Gastroesophageal sphincter (tissue), 4 donors: ENCODE results near the gene SRRT. TPM values are rescaled to one million over a fixed set of nuclear protein-coding genes. Genes with fewer than 3 reads are reported as not detected.

Experiments used
- ATAC-seq: fragments of 150-250 bp; one replicate; pipeline ENCODE4 v1.9.1; 2016; ENCODE audit warnings: mild to moderate bottlenecking, moderate library complexity
- H3K27ac ChIP-seq, 4 donors: fragments of 200-600 bp; sonication (generic) in 3 of 4; 1 replicate in 3 of 4; 2 replicates in 1 of 4; pipeline ENCODE4 v1.5.1; 2016 to 2019
- H3K27me3 ChIP-seq: fragments of 200-600 bp; sonication (generic); one replicate; pipeline ENCODE4 v1.5.1; 2019
- H3K36me3 ChIP-seq, 2 donors: fragments of 200-600 bp; sonication (generic); one replicate each; pipeline ENCODE4 v1.5.1; 2019; ENCODE audit warnings: control low read depth in 1 of 2
- H3K4me1 ChIP-seq, 3 donors: fragments of 200-600 bp; sonication (generic); 1 replicate in 2 of 3; 2 replicates in 1 of 3; pipeline ENCODE4 v1.5.1; 2016 to 2019; ENCODE audit warnings: control low read depth in 2 of 3
- H3K4me3 ChIP-seq, 2 donors: fragments of 200-600 bp; sonication (generic); one replicate each; pipeline ENCODE4 v1.5.1; 2019; ENCODE audit warnings: mild to moderate bottlenecking in 1 of 2, moderate library complexity in 1 of 2
- H3K9me3 ChIP-seq, 3 donors: fragments of 200-600 bp; sonication (generic); one replicate each; pipeline ENCODE4 v1.5.1; 2017 to 2019; ENCODE audit warnings: control low read depth in 2 of 3
- EP300 ChIP-seq: sonication (generic); formaldehyde crosslinking; IDR thresholded peaks from one replicate; pipeline ENCODE4 v1.6.1; 2017; ENCODE audit warnings: antibody characterized with exemption, mild to moderate bottlenecking
- POLR2A ChIP-seq, 2 donors: fragments of 450-650 bp; IDR thresholded peaks; one replicate each; pipeline ENCODE4 v1.6.1; 2017; ENCODE audit warnings: antibody characterized with exemption in 2 of 2, mild to moderate bottlenecking in 2 of 2, moderate library complexity in 1 of 2
- POLR2AphosphoS5 ChIP-seq: sonication (generic); formaldehyde crosslinking; IDR thresholded peaks from one replicate; pipeline ENCODE4 v1.6.1; 2017; ENCODE audit warnings: antibody characterized with exemption
- WGBS, 2 donors: methylation state at CpG; one replicate each; pipeline ENCODE4 v1.1.5; 2018; ENCODE audit warnings: low coverage in 1 of 2; 5-methylcytosine and 5-hydroxymethylcytosine counted together
- total RNA-seq, 4 donors: library from RNA; depleted of rRNA; stranded (reverse); fragments of >200 nt; gene quantifications; one replicate each; pipeline ENCODE4 v1.1.0, GENCODE V29; 2016
- TF ChIP-seq, protein P1 (sequence below), 4 experiments: fragments of 200-600 bp in 2 of 4; fragments of 450-650 bp in 2 of 4; sonication (generic) in 1 of 4; IDR thresholded peaks; one replicate each; pipeline ENCODE4 v1.5.1; 2017 to 2019; ENCODE audit warnings: antibody characterized with exemption in 4 of 4, mild to moderate bottlenecking in 2 of 4, moderate library complexity in 2 of 4

SRRT gene, protein sequence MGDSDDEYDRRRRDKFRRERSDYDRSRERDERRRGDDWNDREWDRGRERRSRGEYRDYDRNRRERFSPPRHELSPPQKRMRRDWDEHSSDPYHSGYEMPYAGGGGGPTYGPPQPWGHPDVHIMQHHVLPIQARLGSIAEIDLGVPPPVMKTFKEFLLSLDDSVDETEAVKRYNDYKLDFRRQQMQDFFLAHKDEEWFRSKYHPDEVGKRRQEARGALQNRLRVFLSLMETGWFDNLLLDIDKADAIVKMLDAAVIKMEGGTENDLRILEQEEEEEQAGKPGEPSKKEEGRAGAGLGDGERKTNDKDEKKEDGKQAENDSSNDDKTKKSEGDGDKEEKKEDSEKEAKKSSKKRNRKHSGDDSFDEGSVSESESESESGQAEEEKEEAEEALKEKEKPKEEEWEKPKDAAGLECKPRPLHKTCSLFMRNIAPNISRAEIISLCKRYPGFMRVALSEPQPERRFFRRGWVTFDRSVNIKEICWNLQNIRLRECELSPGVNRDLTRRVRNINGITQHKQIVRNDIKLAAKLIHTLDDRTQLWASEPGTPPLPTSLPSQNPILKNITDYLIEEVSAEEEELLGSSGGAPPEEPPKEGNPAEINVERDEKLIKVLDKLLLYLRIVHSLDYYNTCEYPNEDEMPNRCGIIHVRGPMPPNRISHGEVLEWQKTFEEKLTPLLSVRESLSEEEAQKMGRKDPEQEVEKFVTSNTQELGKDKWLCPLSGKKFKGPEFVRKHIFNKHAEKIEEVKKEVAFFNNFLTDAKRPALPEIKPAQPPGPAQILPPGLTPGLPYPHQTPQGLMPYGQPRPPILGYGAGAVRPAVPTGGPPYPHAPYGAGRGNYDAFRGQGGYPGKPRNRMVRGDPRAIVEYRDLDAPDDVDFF
- 10 to 100 TPM; 47.5 to 73.4 (median 57.0) TPM for total RNA-seq

DNA sequence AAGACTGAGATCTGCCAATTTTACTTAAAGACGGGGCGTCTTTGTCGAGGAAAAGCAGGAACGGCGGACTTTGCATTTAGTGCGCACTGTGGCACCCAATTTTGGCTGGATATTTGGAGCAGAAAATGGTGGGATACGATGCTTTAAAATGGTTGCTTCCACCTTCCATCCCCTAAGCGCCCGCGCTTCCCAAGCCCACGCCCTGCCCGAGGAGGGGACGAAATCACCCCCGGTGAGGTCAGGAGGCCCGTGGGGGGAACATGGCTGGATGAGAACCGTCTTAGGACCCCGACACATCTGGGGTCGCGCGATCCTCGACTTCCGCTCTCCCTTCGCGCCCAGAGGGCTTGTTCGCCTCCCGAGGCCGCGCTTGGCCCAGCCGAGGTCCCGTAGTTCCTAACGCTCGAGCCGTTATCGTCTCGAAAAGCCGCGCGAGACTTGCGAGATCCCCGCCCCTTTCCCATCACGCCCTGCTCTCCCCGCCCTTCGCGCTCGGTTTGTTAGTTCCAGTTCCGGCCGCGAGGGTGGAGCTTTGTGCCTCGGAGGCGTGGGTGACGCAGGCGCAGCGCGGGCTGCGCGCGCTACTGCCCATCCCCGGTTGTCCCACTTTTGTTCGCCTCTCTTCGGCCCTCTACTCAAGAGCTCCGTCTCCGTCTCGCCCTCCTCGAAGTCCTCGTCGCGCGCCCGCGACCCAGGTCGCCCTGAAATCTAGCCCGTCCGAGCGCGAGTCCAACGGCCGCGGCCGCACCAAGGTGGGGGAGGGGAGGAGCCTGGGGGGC, at the start of gene SRRT:
Gene SRRT (plus strand): TSS at position 527 of the 779 bp plus-strand sequence. CDS start 488 bp downstream, outside the sequence.
- 0 to 11% methylated on average over 1 to 5 of the region's 79 CpGs for WGBS, 2 donors
- peak; percentile 97 for ATAC-seq
- Histone ChIP-seq H3K27me3 (no peaks in the 10 kb centered on the region), H3K36me3 (peaks cover 0 to 64% of the 10 kb centered on the region in 2 donors), H3K4me3 (peak within 1 kb of the TSS; percentile 67 to 79), H3K27ac (peak within 1 kb of the TSS; percentile 80 to 98 (median 92)), H3K9me3 (no peaks in the 10 kb centered on the region), H3K4me1 (peaks cover 3 to 64% (median 18%) of the 10 kb centered on the region in 3 donors)
- TF ChIP-seq POLR2AphosphoS5 = peak; percentile 99
- TF ChIP-seq, protein P1, sequence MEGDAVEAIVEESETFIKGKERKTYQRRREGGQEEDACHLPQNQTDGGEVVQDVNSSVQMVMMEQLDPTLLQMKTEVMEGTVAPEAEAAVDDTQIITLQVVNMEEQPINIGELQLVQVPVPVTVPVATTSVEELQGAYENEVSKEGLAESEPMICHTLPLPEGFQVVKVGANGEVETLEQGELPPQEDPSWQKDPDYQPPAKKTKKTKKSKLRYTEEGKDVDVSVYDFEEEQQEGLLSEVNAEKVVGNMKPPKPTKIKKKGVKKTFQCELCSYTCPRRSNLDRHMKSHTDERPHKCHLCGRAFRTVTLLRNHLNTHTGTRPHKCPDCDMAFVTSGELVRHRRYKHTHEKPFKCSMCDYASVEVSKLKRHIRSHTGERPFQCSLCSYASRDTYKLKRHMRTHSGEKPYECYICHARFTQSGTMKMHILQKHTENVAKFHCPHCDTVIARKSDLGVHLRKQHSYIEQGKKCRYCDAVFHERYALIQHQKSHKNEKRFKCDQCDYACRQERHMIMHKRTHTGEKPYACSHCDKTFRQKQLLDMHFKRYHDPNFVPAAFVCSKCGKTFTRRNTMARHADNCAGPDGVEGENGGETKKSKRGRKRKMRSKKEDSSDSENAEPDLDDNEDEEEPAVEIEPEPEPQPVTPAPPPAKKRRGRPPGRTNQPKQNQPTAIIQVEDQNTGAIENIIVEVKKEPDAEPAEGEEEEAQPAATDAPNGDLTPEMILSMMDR (IDR thresholded peaks at IDR 0.05) = peak in 3 of 4 experiments; percentile 37 to 82 (median 79)
- TF ChIP-seq EP300 = no peak
- TF ChIP-seq POLR2A (IDR thresholded peaks at IDR 0.05) = peak; percentile 93 to 96

DNA sequence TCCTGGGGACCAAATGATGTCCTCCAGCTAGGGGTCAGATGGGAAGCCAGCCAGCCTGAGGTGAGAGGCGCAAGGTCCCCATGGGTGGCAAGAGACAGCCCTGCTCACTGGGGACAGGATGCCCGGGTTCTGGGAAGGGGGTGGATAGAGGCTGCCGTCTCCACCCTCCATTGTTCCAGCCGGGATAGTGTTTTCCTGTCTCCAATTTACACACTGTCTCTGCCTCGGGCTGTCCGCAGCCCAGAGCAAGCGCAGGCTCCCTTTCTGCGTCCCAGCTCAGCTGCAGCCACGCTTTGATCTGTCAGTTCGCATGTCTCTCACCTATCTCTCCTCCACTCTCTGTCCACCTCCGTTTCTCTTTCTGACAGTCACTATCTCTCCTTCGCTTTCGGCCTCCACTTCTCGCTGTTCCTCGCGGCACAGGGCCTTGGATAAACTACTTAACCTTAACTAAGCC, 49.7 kb upstream of the SRRT start:
- Histone ChIP-seq H3K4me1 (peaks cover 0 to 51% (median 13%) of the 10 kb centered on the region in 3 donors), H3K9me3 (no peaks in the 10 kb centered on the region), H3K36me3 (peaks cover 0 to 39% of the 10 kb centered on the region in 2 donors), H3K27me3 (no peaks in the 10 kb centered on the region), H3K27ac (peak overlapping the region in 3 of 4 donors; percentile 85 to 93 (median 87)), H3K4me3 (peak overlapping the region; percentile 53 to 80)
- TF ChIP-seq POLR2A (IDR thresholded peaks at IDR 0.05) = no peak
- TF ChIP-seq POLR2AphosphoS5 = no peak
- TF ChIP-seq, protein P1 (IDR thresholded peaks at IDR 0.05) = no peak
- no peak for TF ChIP-seq EP300
- ATAC-seq = no peak
- WGBS, 2 donors = 24 to 26% methylated on average over 12 to 14 of the region's 16 CpGs

DNA sequence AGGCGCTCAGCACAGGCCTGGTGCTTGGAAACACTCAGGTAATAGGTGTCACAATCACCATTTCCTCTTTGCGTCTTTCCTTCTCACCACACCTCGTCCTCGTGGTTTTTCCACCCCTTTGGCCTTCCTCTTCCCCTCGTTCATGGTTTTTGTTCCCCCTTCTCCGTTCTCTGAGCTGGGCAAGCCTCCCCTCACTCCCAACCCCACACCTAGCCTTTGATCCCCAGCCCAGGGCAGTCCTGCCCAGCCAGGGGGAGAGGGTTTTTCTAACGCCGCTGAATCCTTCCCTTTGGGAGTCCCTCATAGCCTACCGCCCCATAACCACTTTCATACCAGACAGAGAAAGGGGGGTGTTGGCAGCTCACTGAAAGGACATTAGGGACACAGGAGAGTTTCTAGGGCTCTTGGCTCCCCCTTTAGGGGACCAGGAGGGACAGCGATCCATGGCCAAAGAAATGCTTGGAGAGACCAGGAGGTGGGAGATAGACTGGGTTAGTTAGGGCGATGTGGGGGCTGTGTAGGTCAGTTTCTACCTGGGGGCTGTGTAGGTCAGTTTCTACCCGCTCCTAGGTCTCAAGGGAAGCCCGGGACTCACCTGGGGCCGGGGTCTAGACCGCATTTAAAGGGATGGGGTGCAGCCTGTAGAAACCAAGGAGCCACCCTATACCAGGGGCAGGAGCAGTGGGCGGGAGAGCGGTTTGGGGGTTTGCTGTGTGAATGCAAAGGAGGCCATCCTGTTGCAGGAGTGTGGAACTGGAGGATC, 49.0 kb upstream of the SRRT start:
- peak overlapping the region in 3 of 4 donors; percentile 85 to 93 (median 87) for H3K27ac ChIP-seq
- 11 to 21% methylated on average over 7 to 16 of the region's 17 CpGs for WGBS, 2 donors

More for the DNA sequence above, 49.0 kb upstream of the SRRT start:
- H3K9me3 ChIP-seq = no peaks in the 10 kb centered on the region
- TF ChIP-seq POLR2AphosphoS5 = no peak
- TF ChIP-seq, protein P1 (IDR thresholded peaks at IDR 0.05) = peak in 1 of 4 experiments; percentile 8
- ATAC-seq = no peak
- H3K4me3 ChIP-seq = peak overlapping the region; percentile 53 to 80
- H3K36me3 ChIP-seq = peaks cover 0 to 32% of the 10 kb centered on the region in 2 donors
- peaks cover 0 to 51% (median 13%) of the 10 kb centered on the region in 3 donors for H3K4me1 ChIP-seq
- H3K27me3 ChIP-seq = no peaks in the 10 kb centered on the region
